Mucosa of descending colon (tissue), 3 donors: ENCODE data around the gene ALOXE3. TPM values are rescaled to one million over a fixed set of nuclear protein-coding genes. Genes with fewer than 3 reads are reported as not detected.

Experiments
- ATAC-seq: fragments of 200-7000 bp; cut with Tn5 transposase; one replicate; pipeline ENCODE4 v1.9.1; 2020; ENCODE audit warnings: mild to moderate bottlenecking, moderate library complexity
- DNase-seq, 3 donors: peaks; one replicate each; pipeline ENCODE4 v3.0.0-alpha.2; 2020
- H3K36me3 ChIP-seq: fragments of 200-600 bp; one replicate; pipeline ENCODE4 v1.8.0; 2021; ENCODE audit warnings: low read depth, mild to moderate bottlenecking
- H3K4me1 ChIP-seq: fragments of 200-600 bp; one replicate; pipeline ENCODE4 v1.8.0; 2021; ENCODE audit warnings: low read depth, mild to moderate bottlenecking
- H3K4me3 ChIP-seq: fragments of 200-600 bp; one replicate; pipeline ENCODE4 v1.8.0; 2021; ENCODE audit warnings: mild to moderate bottlenecking
- H3K9me3 ChIP-seq: fragments of 200-600 bp; one replicate; pipeline ENCODE4 v1.8.0; 2021; ENCODE audit warnings: mild to moderate bottlenecking
- intact Hi-C, 2 donors: fragments of 100-400 bp; cut with DNase I in 1 of 2; cut with micrococcal nuclease in 1 of 2; formaldehyde crosslinking; loops; one replicate each; pipeline versions ENCODE4 v1.11.0 to v1.11.1; 2022; cut with DNase I, micrococcal nuclease
- total RNA-seq, 3 donors: library from RNA; stranded (reverse); fragmentation: NEBNext Ultra II Directional in 2 of 3; extraction: Animal tissue kit (Norgen Biotek cat#: 25700) in 2 of 3; gene quantifications; one replicate each; pipeline versions ENCODE4 v1.2.1 to v1.2.4, GENCODE V29; 2021 to 2023
- TF ChIP-seq, protein P1 (sequence below): fragments of 200-600 bp; IDR thresholded peaks from one replicate; pipeline ENCODE4 v1.8.0; 2022; ENCODE audit warnings: antibody characterized with exemption, mild to moderate bottlenecking
- donor health status: DM: no; HTN: no; CAD: no; lungs with moderate emphysema.
- donor health status: DM: no; HTN: no; CAD: no.
- donor health status: DM: no; HTN: yes; CAD: no.

The ALOXE3 gene
- total RNA-seq, 3 donors from 2014 or later: not detected

DNA sequence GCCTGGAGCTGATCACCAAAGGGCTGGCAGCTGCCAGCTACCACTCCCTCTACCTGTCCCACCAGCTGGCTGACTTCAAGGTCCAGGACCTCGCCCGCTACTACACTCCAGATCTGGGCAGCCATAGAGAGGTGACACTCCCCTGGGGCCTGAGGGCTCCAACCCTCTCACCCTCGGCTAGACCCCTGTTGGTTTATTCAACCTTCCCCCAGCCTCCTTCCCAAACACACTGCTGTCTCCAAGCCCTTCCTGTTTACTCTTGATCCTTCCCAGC lies 48.8 kb downstream of the ALOXE3 start:
- TF ChIP-seq, protein P1, sequence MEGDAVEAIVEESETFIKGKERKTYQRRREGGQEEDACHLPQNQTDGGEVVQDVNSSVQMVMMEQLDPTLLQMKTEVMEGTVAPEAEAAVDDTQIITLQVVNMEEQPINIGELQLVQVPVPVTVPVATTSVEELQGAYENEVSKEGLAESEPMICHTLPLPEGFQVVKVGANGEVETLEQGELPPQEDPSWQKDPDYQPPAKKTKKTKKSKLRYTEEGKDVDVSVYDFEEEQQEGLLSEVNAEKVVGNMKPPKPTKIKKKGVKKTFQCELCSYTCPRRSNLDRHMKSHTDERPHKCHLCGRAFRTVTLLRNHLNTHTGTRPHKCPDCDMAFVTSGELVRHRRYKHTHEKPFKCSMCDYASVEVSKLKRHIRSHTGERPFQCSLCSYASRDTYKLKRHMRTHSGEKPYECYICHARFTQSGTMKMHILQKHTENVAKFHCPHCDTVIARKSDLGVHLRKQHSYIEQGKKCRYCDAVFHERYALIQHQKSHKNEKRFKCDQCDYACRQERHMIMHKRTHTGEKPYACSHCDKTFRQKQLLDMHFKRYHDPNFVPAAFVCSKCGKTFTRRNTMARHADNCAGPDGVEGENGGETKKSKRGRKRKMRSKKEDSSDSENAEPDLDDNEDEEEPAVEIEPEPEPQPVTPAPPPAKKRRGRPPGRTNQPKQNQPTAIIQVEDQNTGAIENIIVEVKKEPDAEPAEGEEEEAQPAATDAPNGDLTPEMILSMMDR: no peak
- ATAC-seq: peak; percentile 83
- DNase-seq: peak; percentile 78 to 83 (median 78)
- no peak overlapping the region for H3K4me3 ChIP-seq
- no peaks in the 10 kb centered on the region for H3K9me3 ChIP-seq
- intact Hi-C loops: no loop called here
- peaks cover 36% of the 10 kb centered on the region for H3K4me1 ChIP-seq
- no peaks in the 10 kb centered on the region for H3K36me3 ChIP-seq

DNA sequence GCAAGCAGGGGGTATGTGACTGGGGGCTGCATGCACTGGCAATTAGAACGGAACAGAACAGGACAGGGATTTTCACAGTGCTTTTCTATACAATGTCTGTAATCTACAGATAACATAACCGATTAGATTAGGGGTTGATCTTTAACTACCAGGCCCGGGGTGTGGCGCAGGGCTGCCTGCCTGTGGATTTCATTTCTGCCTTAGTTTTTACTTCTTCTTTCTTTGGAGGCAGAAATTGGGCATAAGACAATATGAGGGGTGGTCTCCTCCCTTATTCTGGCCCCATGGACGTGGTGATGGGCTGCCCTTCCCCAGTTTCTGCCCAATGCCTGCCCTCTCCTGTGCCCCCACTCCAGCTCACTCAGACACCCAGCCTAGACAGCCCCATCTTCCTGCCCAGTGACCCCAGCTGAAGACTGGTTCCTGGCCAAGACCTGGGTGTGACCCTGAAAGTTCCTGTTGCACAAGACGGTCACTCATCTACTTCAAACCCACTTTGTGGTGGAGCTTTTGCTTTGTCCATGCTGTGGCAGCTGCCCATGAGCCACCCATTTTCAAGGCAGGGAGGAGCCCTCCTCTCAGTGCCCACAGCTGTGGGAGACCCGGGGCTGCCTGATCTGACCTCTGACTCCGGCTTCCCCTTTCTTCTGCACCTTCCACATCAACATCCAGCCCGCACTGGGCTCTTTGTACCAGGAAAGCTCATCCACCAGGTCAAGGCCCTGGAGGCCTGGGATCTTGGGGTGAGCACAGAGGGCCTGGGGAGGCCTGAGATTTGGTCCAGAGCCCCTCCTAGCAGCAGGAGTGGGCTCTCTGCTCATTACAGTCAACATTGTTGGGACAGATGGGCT lies 49.4 kb downstream of the ALOXE3 start:
- Histone ChIP-seq H3K4me3 (no peak overlapping the region), H3K9me3 (no peaks in the 10 kb centered on the region), H3K36me3 (no peaks in the 10 kb centered on the region), H3K4me1 (peaks cover 36% of the 10 kb centered on the region)
- ATAC-seq (peak; percentile 71), DNase-seq (peak; percentile 69 to 86 (median 72))
- intact Hi-C loops: no loop called here
- TF ChIP-seq, protein P1: no peak

DNA sequence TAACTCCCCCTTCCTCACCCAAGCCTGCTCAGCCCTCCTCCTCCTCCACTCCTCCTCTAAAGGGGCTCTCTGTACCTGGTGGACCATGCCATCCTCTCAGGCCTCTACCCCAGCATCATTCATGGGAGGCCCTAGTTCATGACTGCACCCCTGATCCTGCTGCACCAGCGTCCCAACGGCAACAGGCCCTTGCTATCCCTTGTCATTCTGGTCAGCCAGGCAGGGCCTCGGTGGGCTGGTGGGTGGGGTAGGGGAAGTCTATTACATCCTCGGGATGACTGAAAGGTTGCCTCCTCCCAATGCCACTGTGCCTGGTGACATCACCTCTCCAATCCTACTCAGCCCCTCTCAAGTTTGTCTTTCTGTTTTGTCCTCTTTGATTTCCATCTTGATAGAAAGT lies 50.5 kb downstream of the ALOXE3 start:
- TF ChIP-seq, protein P1: no peak
- intact Hi-C loops: no loop called here
- Histone ChIP-seq H3K9me3 (no peaks in the 10 kb centered on the region), H3K4me1 (peaks cover 27% of the 10 kb centered on the region), H3K36me3 (no peaks in the 10 kb centered on the region), H3K4me3 (no peak overlapping the region)
- DNase-seq (peak in 1 of 3 donors; percentile 42), ATAC-seq (peak; percentile 20)

DNA sequence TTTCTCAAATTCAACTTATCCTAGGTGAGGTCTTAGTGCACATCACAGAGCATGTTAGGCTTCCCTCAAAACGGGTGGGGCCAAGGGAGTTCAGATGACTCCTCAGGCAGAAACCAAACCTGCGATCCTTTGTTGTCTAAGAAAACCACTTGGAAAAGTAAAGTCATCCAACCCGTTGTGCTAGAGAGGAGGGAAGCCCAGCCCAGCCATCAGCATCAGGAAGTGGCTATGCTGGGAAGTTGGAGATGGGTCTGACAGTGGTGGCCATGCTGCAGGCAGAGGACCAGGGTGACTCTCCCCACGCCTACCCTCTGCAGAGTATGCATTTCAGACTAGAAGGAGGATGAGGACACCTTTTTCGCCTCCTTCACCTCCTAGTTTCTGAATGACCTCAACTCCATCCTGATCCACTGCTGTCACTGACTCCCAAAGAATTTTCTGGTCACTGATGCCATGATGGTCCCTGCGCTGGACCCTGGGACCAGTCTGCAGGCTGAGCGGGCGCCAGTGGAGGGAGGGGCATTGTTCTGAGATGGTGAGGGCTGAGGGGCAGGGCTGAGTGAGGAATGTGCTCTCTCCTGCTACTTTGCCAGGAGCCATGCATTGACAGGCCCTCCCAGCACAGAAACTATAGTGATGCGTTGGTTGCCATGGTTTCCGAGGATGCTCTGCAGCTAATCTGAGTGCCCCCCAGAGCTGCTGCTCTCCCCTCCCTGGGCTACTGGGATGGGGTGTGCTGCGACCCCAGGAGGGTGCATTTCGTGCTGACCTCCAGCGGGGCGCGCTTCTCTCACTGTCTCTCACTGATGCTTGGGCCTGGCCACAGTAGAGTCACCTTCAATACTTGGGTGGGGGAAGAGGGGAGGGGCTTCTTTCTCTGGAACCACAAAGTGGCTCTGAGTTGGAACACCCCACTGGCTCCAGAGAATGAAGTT lies 51.2 kb downstream of the ALOXE3 start:
- TF ChIP-seq, protein P1: no peak
- no peak for ATAC-seq
- Histone ChIP-seq H3K4me3 (no peak overlapping the region), H3K4me1 (peaks cover 31% of the 10 kb centered on the region), H3K36me3 (no peaks in the 10 kb centered on the region), H3K9me3 (no peaks in the 10 kb centered on the region)
- no peak for DNase-seq
- intact Hi-C loops: no loop called here

DNA sequence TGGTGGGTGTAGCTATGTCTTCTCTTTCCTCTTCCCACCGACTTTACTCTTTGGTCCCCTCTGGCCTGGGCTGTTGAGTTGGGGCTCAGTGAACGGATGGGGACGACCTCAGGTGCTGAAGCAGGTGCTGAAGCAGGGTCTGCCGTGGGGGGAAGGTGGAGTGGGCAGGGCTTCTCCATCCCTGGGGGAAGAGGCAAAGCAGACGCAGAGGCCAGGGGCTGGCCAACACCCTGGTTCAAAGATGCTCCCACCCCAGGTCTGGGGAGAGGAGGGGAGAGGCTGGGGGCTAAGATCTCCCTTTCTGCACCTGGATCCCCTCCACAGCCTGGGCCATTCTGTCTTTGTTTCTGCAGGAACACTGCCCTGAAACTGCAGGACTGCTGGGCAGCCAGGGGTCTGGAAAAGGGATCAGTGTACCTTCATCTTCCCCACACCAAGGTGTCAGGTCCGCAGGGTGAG lies 53.7 kb downstream of the ALOXE3 start:
- Histone ChIP-seq H3K4me3 (no peak overlapping the region), H3K4me1 (peaks cover 24% of the 10 kb centered on the region), H3K36me3 (no peaks in the 10 kb centered on the region), H3K9me3 (no peaks in the 10 kb centered on the region)
- intact Hi-C loops: no loop called here
- TF ChIP-seq, protein P1: no peak
- DNase-seq (no peak), ATAC-seq (no peak)
